ENCODE results near the gene ZNF622. TPM values are rescaled to one million over a fixed set of nuclear protein-coding genes. Genes with fewer than 3 reads are reported as not detected.
"Not testable (repeated sequence)": the region's sequence is repeated elsewhere in the genome, so short reads cannot be mapped to it uniquely, and the experiment has no call there.

The ZNF622 gene
- total RNA-seq, 6 experiments from 2014 or later, result 12.9 to 15.7 (median 14.9) TPM

- DNase-seq (no peak), ATAC-seq (no peak)
- H3K4me1 ChIP-seq, result peaks cover 0 to 3% (median 0%) of the 10 kb centered on the region in 4 donors
- 64% methylated on average over 6 of the region's 6 CpGs for WGBS (ENCODE audit: insufficient coverage, low coverage, low lambda C conversion rate, missing lambda C conversion rate)
- no peaks in the 10 kb centered on the region for H3K9me3 ChIP-seq
- intact Hi-C loops (cut with DNase I), result no loop called here
- no peak overlapping the region for H3K4me3 ChIP-seq
- no peaks in the 10 kb centered on the region for H3K27me3 ChIP-seq
- TF ChIP-seq POLR2A (IDR thresholded peaks at IDR 0.05) (no peak), CTCF (IDR thresholded peaks at IDR 0.05) (no peak)
- no peak overlapping the region for H3K27ac ChIP-seq
- H3K36me3 ChIP-seq, result peaks cover 0 to 7% (median 0%) of the 10 kb centered on the region in 4 donors
These were observed 15.4 kb upstream of the ZNF622 start for GRCh38 chr5:16480821-16481538.

GRCh38 chr5:16480144-16480543, 14.5 kb upstream of the ZNF622 start:
- ATAC-seq, result no peak
- intact Hi-C loops (cut with DNase I), result no loop called here
- no peak for TF ChIP-seq CTCF (IDR thresholded peaks at IDR 0.05)
- TF ChIP-seq POLR2A (IDR thresholded peaks at IDR 0.05), result no peak

GRCh38 chr5:16477541-16477940, 11.9 kb upstream of the ZNF622 start:
- intact Hi-C loops (cut with DNase I), result no loop called here
- DNase-seq (no peak), ATAC-seq (no peak)
- 67% methylated on average over 3 of the region's 3 CpGs for WGBS (ENCODE audit: insufficient coverage, low coverage, low lambda C conversion rate, missing lambda C conversion rate)
- Histone ChIP-seq H3K27ac (no peak overlapping the region), H3K9me3 (no peaks in the 10 kb centered on the region), H3K36me3 (peaks cover 0 to 25% (median 0%) of the 10 kb centered on the region in 4 donors), H3K4me1 (no peaks in the 10 kb centered on the region), H3K4me3 (no peak overlapping the region), H3K27me3 (no peaks in the 10 kb centered on the region)
- TF ChIP-seq POLR2A (IDR thresholded peaks at IDR 0.05) (no peak), CTCF (IDR thresholded peaks at IDR 0.05) (no peak)

More at GRCh38 chr5:16480144-16480543, 14.5 kb upstream of the ZNF622 start:
- H3K27ac ChIP-seq, result no peak overlapping the region
- peaks cover 0 to 12% (median 0%) of the 10 kb centered on the region in 4 donors for H3K36me3 ChIP-seq
- H3K4me3 ChIP-seq, result no peak overlapping the region
- H3K27me3 ChIP-seq, result no peaks in the 10 kb centered on the region
- no peaks in the 10 kb centered on the region for H3K9me3 ChIP-seq
- no peak for DNase-seq
- peaks cover 0 to 3% (median 0%) of the 10 kb centered on the region in 4 donors for H3K4me1 ChIP-seq

- H3K4me1 ChIP-seq; intact Hi-C loops (cut with DNase I); DNase-seq; ATAC-seq; H3K27me3 ChIP-seq; H3K27ac ChIP-seq; H3K4me3 ChIP-seq; H3K9me3 ChIP-seq: not testable (repeated sequence)
- peaks cover 0 to 25% (median 0%) of the 10 kb centered on the region in 4 donors for H3K36me3 ChIP-seq
- WGBS (ENCODE audit: insufficient coverage, low coverage, low lambda C conversion rate, missing lambda C conversion rate), result 96% methylated on average over 3 of the region's 3 CpGs
These were observed 10.8 kb upstream of the ZNF622 start for GRCh38 chr5:16476417-16476816.

- WGBS (ENCODE audit: insufficient coverage, low coverage, low lambda C conversion rate, missing lambda C conversion rate), result 47% methylated on average over 3 of the region's 3 CpGs
- Histone ChIP-seq H3K27ac (no peak overlapping the region), H3K36me3 (peaks cover 0 to 20% (median 0%) of the 10 kb centered on the region in 4 donors), H3K9me3 (no peaks in the 10 kb centered on the region), H3K4me3 (no peak overlapping the region), H3K4me1 (peaks cover 0 to 6% (median 0%) of the 10 kb centered on the region in 4 donors), H3K27me3 (no peaks in the 10 kb centered on the region)
- ATAC-seq, result no peak
- intact Hi-C loops (cut with DNase I), result no loop called here
- TF ChIP-seq POLR2A (IDR thresholded peaks at IDR 0.05), result no peak
- TF ChIP-seq CTCF (IDR thresholded peaks at IDR 0.05), result no peak
- DNase-seq, result no peak
These were observed 5.8 kb upstream of the ZNF622 start for GRCh38 chr5:16471387-16471786.
